Activated naive CD4-positive, alpha-beta T cell treated with anti-CD3 and anti-CD28 coated beads, Interleukin-2, amount 10 ng/mL, durations not matched to agents 7 days and 5 days (primary cell): Measurements from ENCODE around the gene PRCD.
"Not testable (repeated sequence)": the region's sequence is repeated elsewhere in the genome, so short reads cannot be mapped to it uniquely, and the experiment has no call there.

Experiments used
- CTCF ChIA-PET: fragments of 350-600 bp; sonication (Branson Sonifier 250); formaldehyde crosslinking; loops from one replicate; lab custom pipeline; 2021; ENCODE audit warnings: antibody characterized with exemption; lab: Charles Lee
- DNase-seq: peaks from one replicate; pipeline ENCODE4 v3.0.0-alpha.2; 2020
- H3K27ac Mint-ChIP-seq: one replicate; pipeline ENCODE4 v1.8.0; 2021; ENCODE audit warnings: mild to moderate bottlenecking, moderate library complexity, mixed read lengths
- H3K27me3 Mint-ChIP-seq: one replicate; pipeline ENCODE4 v1.8.0; 2021; ENCODE audit warnings: mild to moderate bottlenecking, mixed read lengths
- H3K36me3 Mint-ChIP-seq: one replicate; pipeline ENCODE4 v1.8.0; 2021; ENCODE audit warnings: mixed read lengths
- H3K4me1 Mint-ChIP-seq: one replicate; pipeline ENCODE4 v1.8.0; 2021; ENCODE audit warnings: mixed read lengths
- H3K4me3 Mint-ChIP-seq: one replicate; pipeline ENCODE4 v1.8.0; 2021; ENCODE audit warnings: mild to moderate bottlenecking, moderate library complexity, mixed read lengths
- H3K9me3 Mint-ChIP-seq: one replicate; pipeline ENCODE4 v1.8.0; 2021; ENCODE audit warnings: mixed read lengths

The PRCD gene

DNA sequence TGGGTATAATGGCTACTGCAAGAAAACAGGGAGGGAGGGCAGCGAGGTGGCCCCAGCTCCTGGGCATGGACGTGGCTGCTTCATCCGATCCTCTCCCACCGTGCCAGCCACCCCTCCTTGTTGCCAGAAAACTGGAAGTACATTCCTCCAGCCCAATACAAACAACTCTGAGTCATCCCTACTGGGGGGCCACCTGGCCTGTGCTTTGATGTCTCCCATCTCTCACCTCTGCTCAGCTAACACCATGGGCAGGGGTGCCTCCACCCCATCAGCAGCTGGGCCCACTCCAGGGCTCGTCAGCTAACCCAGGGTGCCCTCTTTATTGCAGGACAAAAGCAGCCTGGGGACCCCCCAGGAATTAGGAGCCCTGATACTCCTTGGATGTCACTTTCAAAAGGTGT, 40.6 kb upstream of the PRCD start:
- no peak for DNase-seq
- CTCF ChIA-PET, result interaction anchor here (1.8 to 2.0 kb wide), 2 partner anchors 33 to 46 kb away, joined by 5 to 7 read pairs; partner anchors contain the start of genes AANAT and UBE2O
- H3K4me3 Mint-ChIP-seq, result peak overlapping the region; percentile 84
- H3K36me3 Mint-ChIP-seq, result peaks cover 10% of the 10 kb centered on the region
- peaks cover 3% of the 10 kb centered on the region for H3K27me3 Mint-ChIP-seq
- no peaks in the 10 kb centered on the region for H3K9me3 Mint-ChIP-seq
- no peak overlapping the region for H3K27ac Mint-ChIP-seq
- peaks cover 77% of the 10 kb centered on the region for H3K4me1 Mint-ChIP-seq

DNA sequence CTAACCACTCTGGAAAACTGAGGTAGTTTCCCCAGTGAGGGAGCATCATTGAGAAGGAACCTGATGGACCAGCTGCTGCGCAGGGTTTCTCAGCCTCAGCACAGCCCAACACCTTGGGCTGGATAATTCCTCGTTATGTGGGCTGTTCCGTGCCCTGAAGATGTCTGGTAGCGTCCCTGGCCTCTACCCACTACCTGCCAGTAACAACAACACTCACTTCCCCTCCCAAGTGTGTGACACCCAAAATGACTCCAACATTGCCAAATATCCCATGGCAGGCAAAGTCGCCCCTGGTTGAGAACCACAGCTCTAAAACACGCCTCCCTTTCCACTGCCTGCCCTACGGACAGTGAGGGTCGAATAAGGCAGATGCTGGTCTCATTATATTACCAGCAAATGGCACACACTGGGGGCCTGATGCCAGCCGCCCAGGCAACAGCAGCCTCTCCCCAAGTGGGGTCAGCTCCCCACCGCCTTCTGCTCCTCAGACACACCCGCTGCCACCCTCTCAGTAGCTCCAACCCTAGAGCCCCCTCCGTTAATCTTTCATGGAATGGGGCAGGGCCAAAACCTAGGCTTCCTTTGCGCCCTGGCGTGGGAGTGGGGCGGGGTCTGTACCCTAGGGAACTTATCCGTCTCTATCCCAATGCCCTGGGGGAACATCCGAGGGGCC, 39.6 kb upstream of the PRCD start:
- CTCF ChIA-PET, result interaction anchor here (1.8 to 2.0 kb wide), 2 partner anchors 34 to 47 kb away, joined by 5 to 7 read pairs; partner anchors contain the start of genes AANAT and UBE2O
- Mint-ChIP-seq H3K4me1 (peaks cover 68% of the 10 kb centered on the region), H3K4me3 (peak overlapping the region; percentile 84), H3K36me3 (peaks cover 10% of the 10 kb centered on the region), H3K27me3 (peaks cover 3% of the 10 kb centered on the region), H3K9me3 (no peaks in the 10 kb centered on the region), H3K27ac (peak overlapping the region; percentile 60)
- DNase-seq, result no peak

DNA sequence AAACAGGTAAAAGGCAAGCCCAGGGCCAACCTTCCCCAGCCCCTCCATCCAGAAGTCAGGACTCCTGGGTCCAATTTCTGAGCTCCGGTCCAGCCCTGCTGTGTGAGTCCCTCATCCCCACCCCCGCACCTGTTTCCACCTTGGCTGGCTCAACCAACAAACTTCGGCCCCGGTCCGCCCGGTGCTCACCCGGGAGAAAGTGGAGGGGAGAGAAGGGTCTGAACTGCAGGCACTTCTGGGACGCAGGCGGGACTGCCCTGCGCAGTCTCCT, 39.2 kb upstream of the PRCD start:
- H3K27ac Mint-ChIP-seq, result peak overlapping the region; percentile 60

DNA sequence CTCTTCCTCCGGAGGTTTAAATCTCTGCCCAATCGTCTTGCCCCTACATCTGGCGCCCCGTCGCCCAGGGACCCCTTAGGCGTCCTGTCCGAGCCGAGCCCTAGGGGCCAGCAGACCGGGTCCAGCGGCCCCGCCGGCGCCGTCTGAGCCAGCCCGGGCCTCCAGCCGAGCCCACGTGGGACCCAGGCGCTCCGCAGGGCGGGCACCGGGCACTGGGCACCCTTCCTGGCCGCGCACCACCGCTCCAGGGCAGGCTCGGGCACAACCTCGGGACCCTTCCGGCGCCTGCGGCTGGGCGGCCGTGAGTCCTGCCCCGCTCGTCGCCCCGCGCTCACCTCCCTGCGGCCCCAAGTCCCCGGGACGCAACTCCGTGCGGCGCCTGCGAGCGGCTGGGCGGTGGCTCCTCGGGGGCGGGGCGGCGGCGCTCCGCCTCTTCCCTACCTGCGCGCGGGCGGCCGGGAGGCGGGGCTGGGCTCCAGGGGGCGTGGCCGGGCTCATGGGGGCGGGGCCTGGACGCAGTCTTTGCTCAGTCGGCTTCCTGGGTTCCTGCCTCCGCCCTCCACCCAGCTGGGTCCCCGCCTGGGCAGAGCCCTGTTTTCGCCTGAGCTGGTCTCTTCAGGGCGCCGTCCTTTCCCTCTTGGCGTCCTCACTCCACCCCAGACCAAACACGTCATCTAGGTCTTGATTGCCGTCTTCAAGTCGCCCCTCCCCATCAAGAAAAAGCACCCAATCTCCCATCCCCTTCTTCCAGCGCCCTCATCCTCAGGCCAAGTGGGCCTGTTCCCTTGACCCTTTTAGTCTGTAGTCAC, 38.6 kb upstream of the PRCD start, which contains the start of gene RHBDF2:
Gene RHBDF2 (minus strand): TSS at position 406 of the 809 bp plus-strand sequence. CDS start 19,899 bp downstream, outside the sequence.
- peak within 1 kb of the TSS; percentile 93 for H3K27ac Mint-ChIP-seq
- H3K9me3 Mint-ChIP-seq, result no peaks in the 10 kb centered on the region
- H3K27me3 Mint-ChIP-seq, result peaks cover 7% of the 10 kb centered on the region
- H3K4me1 Mint-ChIP-seq, result peaks cover 65% of the 10 kb centered on the region
- peak within 1 kb of the TSS; percentile 84 for H3K4me3 Mint-ChIP-seq
- peaks cover 10% of the 10 kb centered on the region for H3K36me3 Mint-ChIP-seq
- CTCF ChIA-PET, result interaction anchor here (1.0 to 2.6 kb wide), 10 partner anchors 8 to 115 kb away, joined by 3 to 21 read pairs (median 4); partner anchors contain the start of gene AANAT
- peak; percentile 97 for DNase-seq

More for the DNA sequence above, 39.2 kb upstream of the PRCD start:
- no peak for DNase-seq
- Mint-ChIP-seq H3K27me3 (peaks cover 3% of the 10 kb centered on the region), H3K36me3 (peaks cover 10% of the 10 kb centered on the region), H3K4me3 (peak overlapping the region; percentile 84), H3K4me1 (peaks cover 66% of the 10 kb centered on the region), H3K9me3 (no peaks in the 10 kb centered on the region)
- CTCF ChIA-PET, result no interaction called here

DNA sequence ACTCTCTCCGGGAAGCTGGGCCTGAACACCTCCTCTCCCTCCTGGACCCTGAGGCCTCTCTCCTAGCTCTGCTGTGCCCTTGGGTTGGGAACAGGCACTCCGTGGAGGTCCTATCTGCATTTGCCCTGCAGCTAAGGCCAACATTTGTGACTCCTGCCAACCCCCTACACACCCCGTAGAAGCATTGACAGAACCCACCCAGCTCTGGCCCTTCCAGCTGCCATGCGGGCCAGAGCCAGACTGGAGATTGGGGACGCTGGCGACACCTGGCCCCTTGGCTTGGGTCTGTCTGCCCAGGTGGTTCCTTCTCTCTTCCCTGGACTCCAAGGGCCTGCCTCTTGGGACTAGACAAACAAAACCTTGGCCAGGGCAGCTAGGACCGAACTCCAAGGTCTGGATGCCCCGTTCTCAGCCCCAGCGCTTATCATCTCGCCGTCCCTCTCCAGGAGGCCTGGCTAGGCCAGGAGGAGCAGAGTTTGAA, 38.0 kb upstream of the PRCD start:
- H3K4me1 Mint-ChIP-seq, result peaks cover 70% of the 10 kb centered on the region
- H3K27me3 Mint-ChIP-seq, result peaks cover 13% of the 10 kb centered on the region
- H3K27ac Mint-ChIP-seq, result peak overlapping the region; percentile 93
- H3K9me3 Mint-ChIP-seq, result no peaks in the 10 kb centered on the region
- peaks cover 9% of the 10 kb centered on the region for H3K36me3 Mint-ChIP-seq
- H3K4me3 Mint-ChIP-seq, result peak overlapping the region; percentile 84
- DNase-seq, result no peak
- CTCF ChIA-PET, result interaction anchor here (1.0 to 2.6 kb wide), 11 partner anchors 9 to 115 kb away, joined by 3 to 21 read pairs (median 4); partner anchors contain the start of gene AANAT

DNA sequence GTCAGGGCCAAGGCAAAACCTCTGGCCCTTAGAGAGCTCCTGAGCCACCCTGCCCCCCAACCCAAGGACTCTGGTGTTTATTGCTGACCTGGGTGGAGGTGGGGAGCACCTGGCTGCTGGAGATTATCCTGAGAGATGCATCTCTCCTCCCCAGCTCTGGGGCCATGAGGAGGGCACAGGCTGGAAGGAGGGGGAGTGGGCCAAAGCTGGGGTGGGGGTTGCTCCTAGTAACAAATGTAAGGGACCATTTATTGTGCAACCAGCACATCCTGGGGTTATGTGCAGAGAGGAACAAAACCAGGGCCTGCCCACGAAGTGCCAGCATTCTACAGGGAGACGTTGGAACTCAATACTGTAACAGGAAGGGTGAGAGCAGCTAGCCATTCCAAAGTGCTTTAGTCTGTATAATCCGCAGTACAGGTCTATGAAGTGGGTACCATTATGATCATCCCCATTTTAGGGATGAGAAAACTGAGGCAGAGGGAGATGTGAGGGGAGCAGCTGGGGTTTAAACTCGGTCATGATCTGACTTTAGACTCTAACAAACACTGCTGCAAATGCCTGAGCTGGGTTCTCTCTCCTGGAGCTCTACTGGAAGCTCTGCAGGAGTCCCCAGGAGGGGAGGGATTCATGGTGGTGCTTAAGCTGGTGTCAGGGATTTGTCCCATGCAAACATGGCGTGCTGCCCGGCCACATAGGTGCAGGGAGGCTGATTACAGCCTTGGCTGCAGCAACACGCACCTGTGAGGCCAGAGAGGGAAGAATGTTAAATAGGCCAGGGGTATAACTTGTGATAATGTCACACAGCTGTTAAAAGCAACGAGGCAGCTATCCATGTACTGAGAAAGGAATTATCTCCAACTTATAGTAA, 37.3 kb upstream of the PRCD start:
- no peak for DNase-seq
- peaks cover 16% of the 10 kb centered on the region for H3K27me3 Mint-ChIP-seq
- H3K36me3 Mint-ChIP-seq, result peaks cover 2% of the 10 kb centered on the region
- H3K9me3 Mint-ChIP-seq, result no peaks in the 10 kb centered on the region
- H3K4me3 Mint-ChIP-seq, result no peak overlapping the region
- peaks cover 66% of the 10 kb centered on the region for H3K4me1 Mint-ChIP-seq
- CTCF ChIA-PET, result interaction anchor here (1.1 to 2.6 kb wide), 11 partner anchors 9 to 116 kb away, joined by 3 to 21 read pairs (median 4); partner anchors contain the start of gene AANAT
- H3K27ac Mint-ChIP-seq, result peak overlapping the region; percentile 2

DNA sequence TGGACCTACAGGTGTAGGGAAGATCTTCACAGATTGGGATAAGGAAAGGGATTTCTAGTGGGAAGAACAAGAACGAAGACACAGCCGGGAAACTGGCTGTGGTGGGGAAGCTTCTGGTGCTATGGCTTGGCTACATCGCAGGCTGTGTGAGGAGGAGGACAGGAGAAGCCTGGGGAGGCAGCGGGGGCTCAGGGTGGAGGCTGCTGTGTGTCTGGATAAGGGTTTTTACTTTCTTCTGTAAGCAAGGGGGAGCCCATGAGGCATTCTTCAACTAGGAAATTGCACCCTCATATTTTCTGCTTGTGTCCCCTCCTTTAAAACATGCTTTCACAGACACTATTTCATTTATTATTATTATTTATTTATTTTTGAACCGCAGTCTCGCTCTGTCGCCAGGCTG, 35.7 kb upstream of the PRCD start:
- no peaks in the 10 kb centered on the region for H3K9me3 Mint-ChIP-seq
- no peaks in the 10 kb centered on the region for H3K36me3 Mint-ChIP-seq
- H3K27me3 Mint-ChIP-seq, result peaks cover 31% of the 10 kb centered on the region
- peaks cover 58% of the 10 kb centered on the region for H3K4me1 Mint-ChIP-seq
- CTCF ChIA-PET, result interaction anchor here (0.8 to 2.6 kb wide), 7 partner anchors 16 to 106 kb away, joined by 3 to 12 read pairs (median 4); no protein-coding TSS in a partner anchor
- no peak overlapping the region for H3K4me3 Mint-ChIP-seq
- no peak overlapping the region for H3K27ac Mint-ChIP-seq
- no peak for DNase-seq

DNA sequence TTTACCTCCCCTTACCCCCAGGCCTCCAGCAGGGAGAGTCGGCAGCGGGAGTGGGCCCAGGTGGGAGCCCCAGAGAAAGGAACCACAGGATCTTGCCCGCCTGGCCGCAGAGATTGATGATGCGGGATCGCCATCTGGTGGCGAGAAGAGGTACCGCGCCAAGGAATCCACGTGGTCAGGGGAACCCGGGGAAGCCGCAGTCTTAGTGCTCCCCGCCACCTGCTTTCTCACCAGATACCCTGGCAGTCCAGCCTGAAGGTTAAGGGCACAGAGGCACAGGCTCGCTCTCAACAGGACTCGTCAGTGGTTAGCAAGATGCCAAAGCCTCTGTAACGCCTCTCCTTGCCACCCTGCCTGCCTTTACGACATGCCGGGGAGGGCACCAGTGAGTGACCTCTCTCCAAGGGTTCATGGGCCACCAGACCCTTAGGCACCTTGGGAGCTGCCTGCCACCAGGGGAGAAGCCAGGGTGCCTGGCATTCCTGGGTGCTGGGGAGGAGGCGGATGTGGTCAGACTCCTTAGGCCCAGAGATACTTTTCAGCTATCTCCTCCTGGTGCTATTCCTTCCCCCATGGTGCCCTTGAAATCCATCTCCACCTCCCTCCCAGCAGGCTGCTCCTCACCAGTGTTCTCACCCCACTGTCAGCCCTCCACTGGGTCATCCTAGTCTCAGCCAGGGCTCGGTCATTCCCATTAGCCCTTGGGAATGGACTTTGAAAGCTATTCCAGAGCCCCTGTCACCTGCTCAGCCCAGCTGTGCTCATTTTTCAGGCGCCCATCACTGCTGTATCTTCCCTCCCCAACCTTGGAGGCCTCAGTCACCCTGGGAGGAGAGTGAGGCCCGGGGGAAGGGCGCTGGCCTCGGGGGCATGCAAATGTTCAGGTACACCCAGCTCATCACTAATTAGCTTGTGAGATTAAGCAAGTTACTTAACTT, 33.2 kb upstream of the PRCD start:
- Mint-ChIP-seq H3K36me3 (no peaks in the 10 kb centered on the region), H3K9me3 (no peaks in the 10 kb centered on the region), H3K4me3 (no peak overlapping the region), H3K27me3 (peaks cover 36% of the 10 kb centered on the region), H3K27ac (peak overlapping the region; percentile 42), H3K4me1 (peaks cover 50% of the 10 kb centered on the region)
- DNase-seq, result peak; percentile 90
- CTCF ChIA-PET, result interaction anchor here (0.8 to 3.9 kb wide), 20 partner anchors 13 to 175 kb away, joined by 3 to 58 read pairs (median 6); partner anchors contain the start of genes AANAT, SPHK1 and UBE2O

DNA sequence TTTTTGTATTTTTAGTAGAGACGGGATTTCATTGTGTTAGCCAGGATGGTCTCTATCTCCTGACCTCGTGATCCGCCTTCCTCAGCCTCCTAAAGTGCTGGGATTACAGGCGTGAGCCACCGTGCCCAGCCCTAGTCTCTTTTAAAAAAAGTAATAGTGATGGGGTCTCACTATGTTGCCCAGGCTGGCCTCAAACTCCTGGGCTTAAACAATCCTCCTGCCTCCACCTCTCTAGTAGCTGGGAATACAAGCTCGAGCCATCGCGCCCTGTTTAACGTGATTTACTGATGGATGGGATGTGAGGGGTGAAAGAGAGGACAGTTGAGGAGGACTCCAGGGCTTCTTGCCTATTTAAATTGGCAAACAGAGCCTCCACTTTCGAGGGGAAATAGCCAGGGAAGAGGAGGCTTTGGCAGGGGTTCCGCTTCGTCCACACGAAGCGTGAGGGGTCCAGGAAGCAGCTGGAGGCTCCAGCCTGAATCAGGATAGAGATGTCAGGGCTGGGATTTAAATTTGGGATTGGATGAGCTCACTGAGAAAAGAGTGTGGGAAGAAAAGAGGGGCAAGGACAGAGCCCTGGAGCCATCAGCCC, 31.3 kb upstream of the PRCD start:
- not testable (repeated sequence) for H3K27ac Mint-ChIP-seq, H3K9me3 Mint-ChIP-seq, H3K36me3 Mint-ChIP-seq, H3K4me3 Mint-ChIP-seq, DNase-seq
- H3K27me3 Mint-ChIP-seq, result peaks cover 44% of the 10 kb centered on the region
- peaks cover 51% of the 10 kb centered on the region for H3K4me1 Mint-ChIP-seq
- CTCF ChIA-PET, result interaction anchor here (0.7 to 3.9 kb wide), 10 partner anchors 15 to 173 kb away, joined by 3 to 58 read pairs (median 12); partner anchors contain the start of genes AANAT and UBE2O

DNA sequence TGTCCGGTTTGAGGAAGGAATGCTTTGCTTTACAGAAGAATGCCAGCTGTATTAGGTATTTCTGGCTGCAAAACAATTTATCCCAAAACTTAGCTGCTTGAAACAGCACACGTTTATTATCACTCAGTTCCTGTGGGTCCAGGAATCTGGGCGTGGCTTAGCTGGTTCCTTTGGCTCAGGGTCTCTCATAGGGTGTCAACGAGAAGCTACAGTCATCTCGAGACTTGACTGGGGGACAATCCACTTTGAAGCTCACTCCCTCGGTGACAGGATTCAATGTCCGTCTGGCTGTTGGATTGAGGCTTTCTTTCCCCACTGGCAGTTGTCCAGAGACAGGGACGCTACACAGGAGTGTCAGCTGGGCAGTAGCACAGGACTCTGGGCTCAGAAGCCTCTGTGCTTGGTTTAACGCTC, 29.0 kb upstream of the PRCD start:
- no peaks in the 10 kb centered on the region for H3K9me3 Mint-ChIP-seq

DNA sequence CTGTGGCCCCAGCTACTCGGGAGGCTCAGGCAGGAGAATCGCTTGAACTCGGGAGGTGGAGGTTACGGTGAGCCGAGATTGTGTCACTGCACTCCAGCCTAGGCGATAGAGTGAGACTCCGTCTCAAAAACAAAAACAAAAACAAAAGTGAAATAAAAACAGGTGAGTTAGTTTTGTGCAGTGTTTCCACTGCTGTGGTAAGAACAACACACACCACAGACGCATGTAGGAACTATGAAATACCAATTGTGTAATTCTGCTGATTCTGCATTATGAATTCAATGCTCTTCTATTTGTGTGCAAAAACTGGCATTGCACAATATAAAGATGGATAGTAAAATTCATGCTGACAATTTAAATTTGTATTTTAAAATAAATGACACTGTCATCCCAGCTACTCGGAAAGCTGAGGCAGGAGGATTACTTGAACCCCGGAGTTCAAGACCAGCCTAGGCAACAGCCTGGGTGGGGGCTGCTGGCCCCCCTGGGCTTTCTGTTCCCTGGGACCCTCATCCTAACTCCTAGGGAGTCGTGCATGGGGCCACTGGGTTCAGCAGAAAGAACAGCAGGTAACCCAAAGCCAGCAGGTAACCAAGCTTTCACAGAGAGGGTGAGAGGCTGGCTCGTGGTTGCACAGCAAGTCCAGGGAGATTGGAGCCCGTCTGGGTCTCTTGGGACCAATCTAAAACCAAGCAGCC, 28.0 kb upstream of the PRCD start:
- Mint-ChIP-seq H3K9me3 (no peaks in the 10 kb centered on the region), H3K27ac (peak overlapping the region; percentile 49), H3K27me3 (peaks cover 31% of the 10 kb centered on the region), H3K36me3 (no peaks in the 10 kb centered on the region), H3K4me3 (no peak overlapping the region), H3K4me1 (peaks cover 69% of the 10 kb centered on the region)
- no peak for DNase-seq
- CTCF ChIA-PET, result interaction anchor here (1.1 to 1.6 kb wide), 4 partner anchors 10 to 114 kb away, joined by 3 to 6 read pairs (median 5); partner anchors contain the start of gene AANAT

More for the DNA sequence above, 29.0 kb upstream of the PRCD start:
- Mint-ChIP-seq H3K27ac (no peak overlapping the region), H3K27me3 (peaks cover 40% of the 10 kb centered on the region), H3K36me3 (no peaks in the 10 kb centered on the region), H3K4me3 (no peak overlapping the region), H3K4me1 (peaks cover 69% of the 10 kb centered on the region)
- CTCF ChIA-PET, result interaction anchor here (1.0 to 1.5 kb wide), 4 partner anchors 13 to 113 kb away, joined by 3 to 6 read pairs (median 4); partner anchors contain the start of gene AANAT
- DNase-seq, result no peak
